ENCODE data around the gene VAC14. TPM values are rescaled to one million over a fixed set of nuclear protein-coding genes. Genes with fewer than 3 reads are reported as not detected.

Gene VAC14
- total and polyA plus RNA-seq, 4 donors = 22.3 to 47.0 (median 39.5) TPM

DNA sequence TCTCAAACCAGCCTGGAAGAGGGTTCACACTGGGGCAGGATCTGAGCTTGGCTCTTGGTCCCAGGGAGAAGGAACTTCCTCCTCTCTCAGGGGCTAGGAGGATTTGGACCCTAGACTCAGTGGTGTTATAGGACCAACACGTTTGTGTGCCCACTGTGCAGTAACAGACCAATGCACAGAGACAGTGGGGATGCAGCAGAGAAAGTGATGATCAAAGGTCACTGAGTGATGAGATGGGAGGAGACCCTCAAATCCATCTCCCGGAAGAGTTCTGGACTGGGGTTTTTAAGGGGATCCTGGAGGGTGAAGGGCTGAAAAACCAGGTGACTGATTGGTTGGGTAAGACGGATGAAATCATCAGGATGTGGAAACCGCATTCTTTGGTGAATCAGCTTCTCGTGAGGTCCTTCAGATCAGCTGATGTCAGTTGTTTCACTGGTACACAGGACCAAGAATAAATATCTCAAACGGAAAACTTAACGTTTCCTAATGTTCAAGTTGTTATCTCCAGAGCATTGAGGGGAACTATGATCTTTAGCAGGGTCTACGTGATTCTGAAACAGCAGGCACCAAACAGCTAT lies 3.3 kb upstream of the VAC14 start:
- DNase-seq (ENCODE audit: low read depth in 4 of 6, low spot score in 6 of 6) = no peak
- Histone ChIP-seq H3K27me3 (ENCODE audit: control insufficient read depth, insufficient read depth, low read length) (no peaks in the 10 kb centered on the region), H3K27ac (ENCODE audit: low read depth, low read length) (no peak overlapping the region), H3K4me1 (ENCODE audit: control insufficient read depth, insufficient read depth, low read length) (peaks cover 6% of the 10 kb centered on the region), H3K4me3 (ENCODE audit: low read depth, low read length) (no peak overlapping the region), H3K9me3 (ENCODE audit: control insufficient read depth, insufficient read depth, low read length) (no peaks in the 10 kb centered on the region), H3K36me3 (ENCODE audit: control insufficient read depth, insufficient read depth, low read length) (no peaks in the 10 kb centered on the region)
- 79% methylated on average over 7 of the region's 8 CpGs for WGBS (ENCODE audit: insufficient coverage)

DNA sequence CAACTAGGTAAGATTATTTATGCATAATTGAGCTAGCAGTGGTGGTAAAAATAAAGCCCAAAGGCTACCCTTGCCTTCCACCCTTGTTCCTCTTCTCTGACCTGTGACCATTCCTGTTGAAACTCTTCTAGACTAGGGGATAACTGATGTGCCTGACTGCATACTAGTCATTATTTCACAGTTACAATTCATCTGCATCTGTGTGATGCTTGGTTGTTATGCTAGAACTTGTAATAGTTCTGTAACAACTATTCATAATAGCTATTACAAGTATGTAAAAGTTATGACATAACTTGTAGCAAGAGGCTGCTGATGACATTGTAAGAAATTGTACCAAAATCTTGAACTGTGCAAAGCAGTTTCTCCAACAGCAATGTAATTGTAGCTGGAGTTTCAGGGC lies 2.4 kb upstream of the VAC14 start:
- H3K9me3 ChIP-seq (ENCODE audit: control insufficient read depth, insufficient read depth, low read length) = no peaks in the 10 kb centered on the region
- no peak overlapping the region for H3K27ac ChIP-seq (ENCODE audit: low read depth, low read length)
- no peak for DNase-seq (ENCODE audit: low read depth in 4 of 6, low spot score in 6 of 6)

GRCh38 chr16:70801611-70802010 lies 653 bp upstream of the VAC14 start:
- Histone ChIP-seq H3K9me3 (ENCODE audit: control insufficient read depth, insufficient read depth, low read length) (no peaks in the 10 kb centered on the region), H3K36me3 (ENCODE audit: control insufficient read depth, insufficient read depth, low read length) (no peaks in the 10 kb centered on the region), H3K27ac (ENCODE audit: low read depth, low read length) (no peak overlapping the region), H3K4me3 (ENCODE audit: low read depth, low read length) (no peak overlapping the region), H3K4me1 (ENCODE audit: control insufficient read depth, insufficient read depth, low read length) (peaks cover 6% of the 10 kb centered on the region), H3K27me3 (ENCODE audit: control insufficient read depth, insufficient read depth, low read length) (no peaks in the 10 kb centered on the region)
- 100% methylated on average over 3 of the region's 3 CpGs for WGBS (ENCODE audit: insufficient coverage)
- peak in 1 of 6 donors; percentile 2 for DNase-seq (ENCODE audit: low read depth in 4 of 6, low spot score in 6 of 6)

More for the DNA sequence above, 2.4 kb upstream of the VAC14 start:
- Histone ChIP-seq H3K4me1 (ENCODE audit: control insufficient read depth, insufficient read depth, low read length) (peaks cover 6% of the 10 kb centered on the region), H3K27me3 (ENCODE audit: control insufficient read depth, insufficient read depth, low read length) (no peaks in the 10 kb centered on the region), H3K4me3 (ENCODE audit: low read depth, low read length) (no peak overlapping the region), H3K36me3 (ENCODE audit: control insufficient read depth, insufficient read depth, low read length) (no peaks in the 10 kb centered on the region)

GRCh38 chr16:70800311-70800710 lies 647 bp downstream of the VAC14 start:
- 18% methylated on average over 7 of the region's 7 CpGs for WGBS (ENCODE audit: insufficient coverage)
- H3K36me3 ChIP-seq (ENCODE audit: control insufficient read depth, insufficient read depth, low read length) = peaks cover 4% of the 10 kb centered on the region
- no peak for DNase-seq (ENCODE audit: low read depth in 4 of 6, low spot score in 6 of 6)
- peaks cover 6% of the 10 kb centered on the region for H3K4me1 ChIP-seq (ENCODE audit: control insufficient read depth, insufficient read depth, low read length)
- no peaks in the 10 kb centered on the region for H3K27me3 ChIP-seq (ENCODE audit: control insufficient read depth, insufficient read depth, low read length)
- no peaks in the 10 kb centered on the region for H3K9me3 ChIP-seq (ENCODE audit: control insufficient read depth, insufficient read depth, low read length)
- H3K4me3 ChIP-seq (ENCODE audit: low read depth, low read length) = peak overlapping the region; percentile 82
- no peak overlapping the region for H3K27ac ChIP-seq (ENCODE audit: low read depth, low read length)

- Histone ChIP-seq H3K4me1 (ENCODE audit: control insufficient read depth, insufficient read depth, low read length) (peaks cover 6% of the 10 kb centered on the region), H3K36me3 (ENCODE audit: control insufficient read depth, insufficient read depth, low read length) (peaks cover 4% of the 10 kb centered on the region), H3K4me3 (ENCODE audit: low read depth, low read length) (no peak overlapping the region), H3K27ac (ENCODE audit: low read depth, low read length) (no peak overlapping the region), H3K27me3 (ENCODE audit: control insufficient read depth, insufficient read depth, low read length) (no peaks in the 10 kb centered on the region), H3K9me3 (ENCODE audit: control insufficient read depth, insufficient read depth, low read length) (no peaks in the 10 kb centered on the region)
- no CpG with 5 or more reads among the region's 3 CpGs for WGBS (ENCODE audit: insufficient coverage)
- DNase-seq (ENCODE audit: low read depth in 4 of 6, low spot score in 6 of 6) = no peak
Observed at GRCh38 chr16:70796301-70796700, 4.7 kb downstream of the VAC14 start.

DNA sequence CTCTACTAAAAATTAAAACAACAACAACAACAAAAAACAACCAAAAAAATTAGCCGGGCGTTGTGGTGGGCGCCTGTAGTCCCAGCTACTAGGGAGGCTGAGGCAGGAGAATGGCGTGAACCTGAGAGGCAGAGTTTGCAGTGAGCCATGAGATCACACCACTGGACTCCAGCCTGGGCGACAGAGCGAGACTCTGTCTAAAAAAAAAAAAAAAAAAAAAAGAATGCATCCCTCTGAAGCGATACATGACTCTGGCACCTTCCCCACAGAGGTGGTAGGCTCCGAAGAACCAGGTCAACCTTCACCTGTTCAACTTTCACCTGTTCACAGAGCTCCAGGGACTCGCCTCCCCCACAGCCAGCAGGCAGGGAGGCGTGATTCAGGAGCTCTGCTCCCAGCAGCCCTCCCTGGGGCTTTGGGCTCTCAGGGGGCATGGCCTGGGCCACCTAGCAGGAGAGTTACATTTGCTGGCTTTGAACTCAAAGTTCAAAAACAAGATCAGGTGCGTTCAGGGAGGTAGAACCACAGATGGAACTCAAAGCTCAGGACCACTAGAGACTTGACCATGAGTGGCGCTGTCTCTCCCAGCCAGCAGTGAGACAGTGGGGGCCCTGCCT lies 5.6 kb downstream of the VAC14 start:
- 94% methylated on average over 9 of the region's 12 CpGs for WGBS (ENCODE audit: insufficient coverage)
- Histone ChIP-seq H3K4me3 (ENCODE audit: low read depth, low read length) (no peak overlapping the region), H3K9me3 (ENCODE audit: control insufficient read depth, insufficient read depth, low read length) (no peaks in the 10 kb centered on the region), H3K36me3 (ENCODE audit: control insufficient read depth, insufficient read depth, low read length) (peaks cover 4% of the 10 kb centered on the region), H3K4me1 (ENCODE audit: control insufficient read depth, insufficient read depth, low read length) (peaks cover 3% of the 10 kb centered on the region), H3K27ac (ENCODE audit: low read depth, low read length) (no peak overlapping the region), H3K27me3 (ENCODE audit: control insufficient read depth, insufficient read depth, low read length) (no peaks in the 10 kb centered on the region)
- DNase-seq (ENCODE audit: low read depth in 4 of 6, low spot score in 6 of 6) = no peak

DNA sequence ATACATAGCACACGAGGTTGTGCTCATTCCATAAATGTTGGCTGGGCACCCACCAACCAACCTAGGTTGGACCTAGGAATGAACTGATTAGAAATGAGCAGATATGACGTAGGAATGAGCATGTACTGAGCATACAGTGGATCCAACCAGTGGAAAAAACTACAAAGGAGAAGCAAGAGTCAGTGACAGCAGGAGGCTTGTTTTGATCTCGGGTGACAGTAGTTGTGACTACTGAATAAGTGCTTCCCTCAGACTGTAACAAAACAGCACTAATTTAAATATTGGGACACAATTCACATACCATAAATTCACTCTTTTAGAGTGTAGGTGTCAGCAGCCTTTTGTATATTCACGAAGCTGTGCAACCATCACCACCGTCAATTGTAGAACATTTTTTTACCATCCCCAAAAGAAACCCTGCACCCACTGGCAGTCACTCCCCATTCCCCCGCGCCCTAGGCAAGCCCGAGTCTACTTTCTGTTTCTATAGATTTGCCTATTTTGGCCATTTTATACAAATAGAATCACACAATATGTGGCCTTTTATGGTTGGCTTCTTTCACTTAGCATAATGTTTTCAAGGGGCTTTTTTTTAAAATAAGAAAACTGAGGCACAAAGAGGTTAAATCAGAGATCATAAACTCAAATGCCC lies 7.0 kb downstream of the VAC14 start:
- Histone ChIP-seq H3K9me3 (ENCODE audit: control insufficient read depth, insufficient read depth, low read length) (no peaks in the 10 kb centered on the region), H3K36me3 (ENCODE audit: control insufficient read depth, insufficient read depth, low read length) (peaks cover 8% of the 10 kb centered on the region), H3K27me3 (ENCODE audit: control insufficient read depth, insufficient read depth, low read length) (no peaks in the 10 kb centered on the region), H3K4me3 (ENCODE audit: low read depth, low read length) (no peak overlapping the region), H3K27ac (ENCODE audit: low read depth, low read length) (no peak overlapping the region), H3K4me1 (ENCODE audit: control insufficient read depth, insufficient read depth, low read length) (no peaks in the 10 kb centered on the region)
- 67% methylated on average over 1 of the region's 8 CpGs for WGBS (ENCODE audit: insufficient coverage)
- no peak for DNase-seq (ENCODE audit: low read depth in 4 of 6, low spot score in 6 of 6)

- H3K9me3 ChIP-seq (ENCODE audit: control insufficient read depth, insufficient read depth, low read length) = no peaks in the 10 kb centered on the region
- no peaks in the 10 kb centered on the region for H3K27me3 ChIP-seq (ENCODE audit: control insufficient read depth, insufficient read depth, low read length)
- 63% methylated on average over 8 of the region's 8 CpGs for WGBS (ENCODE audit: insufficient coverage)
- H3K36me3 ChIP-seq (ENCODE audit: control insufficient read depth, insufficient read depth, low read length) = peaks cover 25% of the 10 kb centered on the region
- DNase-seq (ENCODE audit: low read depth in 4 of 6, low spot score in 6 of 6) = no peak
- H3K27ac ChIP-seq (ENCODE audit: low read depth, low read length) = no peak overlapping the region
- H3K4me3 ChIP-seq (ENCODE audit: low read depth, low read length) = no peak overlapping the region
- peaks cover 5% of the 10 kb centered on the region for H3K4me1 ChIP-seq (ENCODE audit: control insufficient read depth, insufficient read depth, low read length)
Observed at GRCh38 chr16:70790815-70791214, 10.1 kb downstream of the VAC14 start.

- Histone ChIP-seq H3K36me3 (ENCODE audit: control insufficient read depth, insufficient read depth, low read length) (peaks cover 31% of the 10 kb centered on the region), H3K4me3 (ENCODE audit: low read depth, low read length) (no peak overlapping the region), H3K27me3 (ENCODE audit: control insufficient read depth, insufficient read depth, low read length) (no peaks in the 10 kb centered on the region), H3K9me3 (ENCODE audit: control insufficient read depth, insufficient read depth, low read length) (no peaks in the 10 kb centered on the region), H3K4me1 (ENCODE audit: control insufficient read depth, insufficient read depth, low read length) (peaks cover 5% of the 10 kb centered on the region), H3K27ac (ENCODE audit: low read depth, low read length) (no peak overlapping the region)
- no peak for DNase-seq (ENCODE audit: low read depth in 4 of 6, low spot score in 6 of 6)
- 89% methylated on average over 11 of the region's 16 CpGs for WGBS (ENCODE audit: insufficient coverage)
Observed at GRCh38 chr16:70789595-70790447, 11.1 kb downstream of the VAC14 start.

Measured in spinal cord (tissue), 10 donors.